GM18867 (cell line): ENCODE results near the gene PWWP2A.
"Not testable (repeated sequence)": the region's sequence is repeated elsewhere in the genome, so short reads cannot be mapped to it uniquely, and the experiment has no call there.

Experiments
- ATAC-seq: cut with Tn5 transposase; IDR thresholded peaks from one replicate; pipeline ENCODE4 v1.9.1; 2021; ENCODE audit warnings: mild to moderate bottlenecking, moderate library complexity; ENCODE audit not compliant: unreplicated experiment

Gene PWWP2A

GRCh38 chr5:160079753-160080152 is 39.5 kb downstream of the PWWP2A start:
- ATAC-seq: no peak

GRCh38 chr5:160076997-160077396 is 42.3 kb downstream of the PWWP2A start:
- no peak for ATAC-seq

- ATAC-seq: no peak
Observed at GRCh38 chr5:160075073-160075472, 44.2 kb downstream of the PWWP2A start.

- ATAC-seq: no peak
Observed at GRCh38 chr5:160071916-160072315, 47.3 kb downstream of the PWWP2A start.

- ATAC-seq: no peak
Observed at GRCh38 chr5:160071516-160071915, 47.7 kb downstream of the PWWP2A start.

- ATAC-seq: not testable (repeated sequence)
Observed at GRCh38 chr5:160069120-160069519, 50.1 kb downstream of the PWWP2A start.

GRCh38 chr5:160064995-160065614 is 54.1 kb downstream of the PWWP2A start:
- ATAC-seq: no peak

GRCh38 chr5:160064417-160064810 is 54.8 kb downstream of the PWWP2A start:
- no peak for ATAC-seq

- ATAC-seq: no peak
Observed at GRCh38 chr5:160061770-160062169, 57.5 kb downstream of the PWWP2A start.

GRCh38 chr5:160060001-160060400 is 59.2 kb downstream of the PWWP2A start:
- no peak for ATAC-seq

GRCh38 chr5:160057256-160057655 is 62.0 kb downstream of the PWWP2A start:
- ATAC-seq: no peak

GRCh38 chr5:160054831-160055230 is 64.4 kb downstream of the PWWP2A start:
- no peak for ATAC-seq

- no peak for ATAC-seq
Observed at GRCh38 chr5:160054047-160054446, 65.2 kb downstream of the PWWP2A start.

- no peak for ATAC-seq
Observed at GRCh38 chr5:160049099-160049498, 70.2 kb downstream of the PWWP2A start.

- ATAC-seq: no peak
Observed at GRCh38 chr5:160048131-160048530, 71.1 kb downstream of the PWWP2A start.

GRCh38 chr5:160047423-160047822 is 71.8 kb downstream of the PWWP2A start:
- no peak for ATAC-seq

GRCh38 chr5:160044967-160045366 is 74.3 kb downstream of the PWWP2A start:
- no peak for ATAC-seq

GRCh38 chr5:160044391-160044804 is 74.9 kb downstream of the PWWP2A start:
- no peak for ATAC-seq

- no peak for ATAC-seq
Observed at GRCh38 chr5:160042671-160043070, 76.6 kb downstream of the PWWP2A start.
